Measurements from ENCODE around the gene COPS9.

DNA sequence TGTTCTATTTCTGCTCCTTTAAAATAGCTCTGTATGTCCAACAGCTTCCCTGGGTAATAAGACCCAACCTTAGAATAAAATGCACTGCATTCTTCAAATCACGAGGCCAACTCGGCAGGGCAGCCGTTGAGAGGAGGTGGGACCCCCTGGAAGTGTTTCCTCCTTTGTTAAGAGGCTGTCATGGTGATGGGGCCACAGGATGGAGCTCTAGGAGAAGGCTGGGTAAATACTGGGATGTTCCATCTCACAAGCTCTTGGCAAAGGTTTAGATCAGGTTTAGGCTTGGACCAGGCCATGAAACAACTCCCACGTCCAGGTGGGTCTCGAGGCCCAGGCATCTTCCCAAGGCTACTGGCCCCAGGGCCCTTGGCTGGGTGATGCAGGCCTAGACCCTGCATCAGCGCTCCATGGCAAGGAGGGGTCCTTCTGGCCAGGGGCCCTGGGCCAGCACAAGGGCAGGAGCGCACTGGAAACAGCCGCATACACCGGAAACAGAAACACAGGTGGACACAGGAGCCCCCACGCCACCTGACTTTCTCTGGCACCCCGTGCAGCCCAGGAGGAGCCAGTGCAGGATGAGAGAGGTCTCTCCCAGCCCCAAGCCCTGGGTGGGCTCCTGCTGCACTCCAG, 43.2 kb upstream of the COPS9 start:
- TF ChIP-seq CTCF (conservative IDR thresholded peaks at IDR 0.05 in 1 of 2, IDR thresholded peaks at IDR 0.05 in 1 of 2; ENCODE audit: extremely low read depth in 1 of 2, insufficient read depth in 1 of 2, low read depth in 1 of 2, low read length in 2 of 2) (no peak), EZH2 (IDR thresholded peaks at IDR 0.05; ENCODE audit: borderline replicate concordance, low read length) (no peak)
